Neural progenitor cell (in vitro differentiated cells): ENCODE measurements around the gene TEX54. TPM values are rescaled to one million over a fixed set of nuclear protein-coding genes. Genes with fewer than 3 reads are reported as not detected.

Experiments
- DNase-seq: peaks from one replicate; pipeline ENCODE4 v3.0.0-alpha.2; 2016; ENCODE audit warnings: low spot score
- H2AFZ ChIP-seq: fragments of 200-600 bp; sonication (generic); replicated peaks from 2 replicates; pipeline ENCODE4 v1.6.1; 2016; ENCODE audit warnings: antibody characterized with exemption
- H3F3A ChIP-seq: fragments of 200-600 bp; sonication (generic); 2 replicates; pipeline ENCODE4 v1.6.1; 2016; ENCODE audit warnings: antibody characterized with exemption, low read depth
- H3K27ac ChIP-seq: fragments of 200-600 bp; sonication (generic); 2 replicates; pipeline ENCODE4 v1.5.1; 2016; ENCODE audit warnings: mild to moderate bottlenecking
- H3K27me3 ChIP-seq: fragments of 200-600 bp; sonication (generic); 2 replicates; pipeline ENCODE4 v1.6.1; 2016; ENCODE audit warnings: mild to moderate bottlenecking, moderate library complexity
- H3K36me3 ChIP-seq: fragments of 200-600 bp; sonication (generic); 2 replicates; pipeline ENCODE4 v1.5.1; 2016
- H3K4me1 ChIP-seq: fragments of 200-600 bp; sonication (generic); 2 replicates; pipeline ENCODE4 v1.6.1; 2016; ENCODE audit warnings: mixed run types
- H3K4me2 ChIP-seq: fragments of 200-600 bp; sonication (generic); 2 replicates; pipeline ENCODE4 v1.6.1; 2016
- H3K4me3 ChIP-seq: fragments of 200-600 bp; sonication (generic); 2 replicates; pipeline ENCODE4 v1.5.1; 2016
- H3K79me2 ChIP-seq: fragments of 200-600 bp; sonication (generic); 2 replicates; pipeline ENCODE4 v1.6.1; 2016; ENCODE audit warnings: low read depth
- H3K9ac ChIP-seq: fragments of 200-600 bp; sonication (generic); 2 replicates; pipeline ENCODE4 v1.6.1; 2016
- H3K9me3 ChIP-seq: fragments of 200-600 bp; sonication (generic); 2 replicates; pipeline ENCODE4 v1.5.1; 2016; ENCODE audit warnings: low read depth
- H4K20me1 ChIP-seq: fragments of 200-600 bp; sonication (generic); 2 replicates; pipeline ENCODE4 v1.6.1; 2016; ENCODE audit warnings: low read depth
- H3K27ac Mint-ChIP-seq: 3 replicates; pipeline ENCODE4 v1.8.0; 2021; ENCODE audit warnings: mixed read lengths
- H3K27me3 Mint-ChIP-seq: 2 replicates; pipeline ENCODE4 v1.8.0; 2022; ENCODE audit warnings: low read depth, mild to moderate bottlenecking, inconsistent platforms, moderate library complexity, mixed read lengths; ENCODE audit not compliant: insufficient read depth
- H3K36me3 Mint-ChIP-seq: 3 replicates; pipeline ENCODE4 v1.8.0; 2021; ENCODE audit warnings: mixed read lengths
- H3K4me1 Mint-ChIP-seq: 3 replicates; pipeline ENCODE4 v1.8.0; 2021; ENCODE audit warnings: mixed read lengths
- H3K4me3 Mint-ChIP-seq: 3 replicates; pipeline ENCODE4 v1.8.0; 2021; ENCODE audit warnings: mild to moderate bottlenecking, moderate library complexity, mixed read lengths
- H3K9me3 Mint-ChIP-seq: 3 replicates; pipeline ENCODE4 v1.8.0; 2020; ENCODE audit warnings: mixed read lengths
- EZH2 ChIP-seq: fragments of 200-600 bp; sonication (generic); IDR thresholded peaks from 2 replicates; pipeline ENCODE4 v1.6.1; 2017; ENCODE audit warnings: antibody characterized with exemption, mild to moderate bottlenecking, moderate library complexity
- EZH2phosphoT487 ChIP-seq: fragments of 200-600 bp; sonication (generic); IDR thresholded peaks from 2 replicates; pipeline ENCODE4 v1.6.1; 2017; ENCODE audit warnings: antibody characterized with exemption
- total RNA-seq: library from RNA; depleted of rRNA; stranded (reverse); fragments of >200 nt; gene quantifications from 2 replicates; pipeline ENCODE4 v1.2.3, GENCODE V29; 2015; ENCODE audit warnings: low replicate concordance
- TF ChIP-seq, protein P1 (sequence below): fragments of 200-600 bp; sonication (generic); IDR thresholded peaks from 2 replicates; pipeline ENCODE4 v1.5.1; 2017; ENCODE audit warnings: antibody characterized with exemption, mild to moderate bottlenecking

TEX54 gene
- total RNA-seq, 1 donor from 2014 or later: not detected

DNA sequence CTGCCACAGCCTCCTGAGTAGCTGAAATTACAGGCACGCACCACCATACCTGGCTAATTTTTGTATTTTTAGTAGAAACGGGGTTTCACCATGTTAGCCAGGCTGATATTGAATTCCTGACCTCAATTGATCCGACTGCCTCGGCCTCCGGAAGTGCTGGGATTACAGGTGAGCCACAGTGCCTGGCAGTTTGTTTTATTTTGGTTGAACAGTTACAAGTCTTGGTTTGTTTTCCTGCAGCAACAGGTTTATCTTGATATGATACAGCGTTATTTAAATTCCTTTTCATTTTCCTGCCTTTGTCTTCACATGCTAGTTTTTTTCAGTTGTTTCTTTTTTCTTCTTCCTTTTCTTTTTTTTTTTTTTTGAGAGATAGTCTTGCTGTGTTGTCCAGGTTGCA, 44.1 kb upstream of the TEX54 start:
- Mint-ChIP-seq H3K36me3 (peaks cover 6% of the 10 kb centered on the region), H3K4me3 (no peak overlapping the region), H3K27ac (no peak overlapping the region), H3K4me1 (peaks cover 20% of the 10 kb centered on the region), H3K27me3 (peaks cover 5% of the 10 kb centered on the region), H3K9me3 (no peaks in the 10 kb centered on the region)
- Histone ChIP-seq H3K4me1 (peaks cover 12% of the 10 kb centered on the region), H3K9me3 (no peaks in the 10 kb centered on the region), H3K4me3 (no peak overlapping the region), H3F3A (peaks cover 49% of the 10 kb centered on the region), H4K20me1 (peaks cover 32% of the 10 kb centered on the region), H3K27ac (no peak overlapping the region), H2AFZ (no peak overlapping the region), H3K4me2 (no peak overlapping the region), H3K9ac (no peak overlapping the region), H3K36me3 (no peaks in the 10 kb centered on the region), H3K79me2 (peaks cover 98% of the 10 kb centered on the region), H3K27me3 (no peaks in the 10 kb centered on the region)
- no peak for TF ChIP-seq EZH2phosphoT487
- TF ChIP-seq, protein P1, sequence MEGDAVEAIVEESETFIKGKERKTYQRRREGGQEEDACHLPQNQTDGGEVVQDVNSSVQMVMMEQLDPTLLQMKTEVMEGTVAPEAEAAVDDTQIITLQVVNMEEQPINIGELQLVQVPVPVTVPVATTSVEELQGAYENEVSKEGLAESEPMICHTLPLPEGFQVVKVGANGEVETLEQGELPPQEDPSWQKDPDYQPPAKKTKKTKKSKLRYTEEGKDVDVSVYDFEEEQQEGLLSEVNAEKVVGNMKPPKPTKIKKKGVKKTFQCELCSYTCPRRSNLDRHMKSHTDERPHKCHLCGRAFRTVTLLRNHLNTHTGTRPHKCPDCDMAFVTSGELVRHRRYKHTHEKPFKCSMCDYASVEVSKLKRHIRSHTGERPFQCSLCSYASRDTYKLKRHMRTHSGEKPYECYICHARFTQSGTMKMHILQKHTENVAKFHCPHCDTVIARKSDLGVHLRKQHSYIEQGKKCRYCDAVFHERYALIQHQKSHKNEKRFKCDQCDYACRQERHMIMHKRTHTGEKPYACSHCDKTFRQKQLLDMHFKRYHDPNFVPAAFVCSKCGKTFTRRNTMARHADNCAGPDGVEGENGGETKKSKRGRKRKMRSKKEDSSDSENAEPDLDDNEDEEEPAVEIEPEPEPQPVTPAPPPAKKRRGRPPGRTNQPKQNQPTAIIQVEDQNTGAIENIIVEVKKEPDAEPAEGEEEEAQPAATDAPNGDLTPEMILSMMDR: no peak
- no peak for TF ChIP-seq EZH2
- DNase-seq: no peak

DNA sequence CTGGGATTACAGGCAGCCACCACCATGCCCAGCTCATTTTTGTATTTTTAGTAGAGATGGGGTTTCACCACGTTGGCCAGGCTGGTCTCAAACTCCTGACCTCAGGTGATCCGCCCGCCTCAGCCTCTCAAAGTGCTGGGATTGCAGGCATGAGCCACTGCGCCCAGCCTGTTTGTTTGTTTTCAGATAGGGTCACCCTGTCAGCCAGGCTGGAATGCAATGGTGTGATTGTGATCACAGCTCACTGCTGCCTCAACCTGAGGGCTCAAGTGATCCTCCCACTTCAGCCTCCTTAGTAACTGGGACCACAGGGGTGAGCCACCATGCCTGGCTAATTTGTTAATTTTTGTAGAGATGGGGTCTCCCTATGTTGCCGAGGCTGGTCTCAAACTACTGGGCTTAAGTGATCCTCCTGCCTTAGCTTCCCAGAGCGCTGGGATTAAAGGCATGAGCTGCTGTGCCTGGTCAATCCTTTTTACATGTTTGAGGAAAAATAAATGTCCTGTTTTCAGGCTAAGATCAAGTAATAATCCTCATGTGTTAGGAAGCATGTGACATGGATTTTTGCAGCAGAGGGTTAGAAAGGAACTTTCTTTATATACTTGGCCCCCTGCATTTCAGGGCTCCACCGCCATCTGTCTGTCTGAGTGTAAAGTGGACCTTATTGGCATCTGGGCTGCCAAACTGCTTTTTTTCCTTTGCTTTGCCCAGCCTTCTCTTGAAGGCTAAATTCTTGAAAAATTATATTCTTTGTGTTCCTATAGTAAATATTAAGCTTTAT, 43.2 kb upstream of the TEX54 start:
- Histone ChIP-seq H3K4me3 (no peak overlapping the region), H3K27ac (no peak overlapping the region), H3F3A (peaks cover 43% of the 10 kb centered on the region), H3K27me3 (no peaks in the 10 kb centered on the region), H3K4me2 (no peak overlapping the region), H2AFZ (no peak overlapping the region), H3K9ac (no peak overlapping the region), H3K9me3 (no peaks in the 10 kb centered on the region), H4K20me1 (peaks cover 35% of the 10 kb centered on the region), H3K36me3 (no peaks in the 10 kb centered on the region), H3K4me1 (peaks cover 12% of the 10 kb centered on the region), H3K79me2 (peaks cover 98% of the 10 kb centered on the region)
- Mint-ChIP-seq H3K27ac (no peak overlapping the region), H3K27me3 (peaks cover 5% of the 10 kb centered on the region), H3K9me3 (no peaks in the 10 kb centered on the region), H3K36me3 (peaks cover 9% of the 10 kb centered on the region), H3K4me3 (no peak overlapping the region), H3K4me1 (peaks cover 19% of the 10 kb centered on the region)
- TF ChIP-seq EZH2phosphoT487: no peak
- TF ChIP-seq, protein P1: no peak
- no peak for TF ChIP-seq EZH2
- DNase-seq: no peak

- TF ChIP-seq EZH2phosphoT487 (no peak), EZH2 (no peak)
- TF ChIP-seq, protein P1: no peak
- Mint-ChIP-seq H3K27me3 (peaks cover 5% of the 10 kb centered on the region), H3K4me1 (peaks cover 12% of the 10 kb centered on the region), H3K9me3 (no peaks in the 10 kb centered on the region), H3K27ac (no peak overlapping the region), H3K36me3 (peaks cover 9% of the 10 kb centered on the region), H3K4me3 (no peak overlapping the region)
- Histone ChIP-seq H3K27me3 (no peaks in the 10 kb centered on the region), H3K4me1 (peaks cover 7% of the 10 kb centered on the region), H3K4me3 (no peak overlapping the region), H3K9me3 (no peaks in the 10 kb centered on the region), H3K79me2 (peaks cover 98% of the 10 kb centered on the region), H3F3A (peaks cover 36% of the 10 kb centered on the region), H3K36me3 (no peaks in the 10 kb centered on the region), H2AFZ (no peak overlapping the region), H3K4me2 (no peak overlapping the region), H4K20me1 (peaks cover 34% of the 10 kb centered on the region), H3K27ac (peak overlapping the region; percentile 10), H3K9ac (no peak overlapping the region)
- no peak for DNase-seq
Measured at GRCh38 chr11:62874851-62875250, 42.2 kb upstream of the TEX54 start.
